Ishikawa (cell line): ENCODE results near the gene IL3RA.

Experiments
- CEBPB ChIP-seq: IDR thresholded peaks from 2 replicates; pipeline ENCODE4 v1.6.1; 2012
- CREB1 ChIP-seq: IDR thresholded peaks from 2 replicates; pipeline ENCODE4 v1.6.1; 2012; ENCODE audit warnings: low read depth
- EGR1 ChIP-seq: IDR thresholded peaks from 2 replicates; pipeline ENCODE4 v1.6.1; 2012
- EP300 ChIP-seq: IDR thresholded peaks from 2 replicates; pipeline ENCODE4 v1.6.1; 2012; ENCODE audit warnings: borderline replicate concordance
- FOXM1 ChIP-seq: IDR thresholded peaks from 2 replicates; pipeline ENCODE4 v1.6.1; 2012; ENCODE audit warnings: low read depth, borderline replicate concordance
- MAX ChIP-seq: IDR thresholded peaks from 2 replicates; pipeline ENCODE4 v1.6.1; 2012
- NFIC ChIP-seq: IDR thresholded peaks from 2 replicates; pipeline ENCODE4 v1.6.1; 2012
- RAD21 ChIP-seq: IDR thresholded peaks from 2 replicates; pipeline ENCODE4 v1.6.1; 2012; ENCODE audit warnings: low read depth
- REST ChIP-seq: IDR thresholded peaks from 2 replicates; pipeline ENCODE4 v1.6.1; 2012; ENCODE audit warnings: low read depth, mild to moderate bottlenecking
- TAF1 ChIP-seq: IDR thresholded peaks from 2 replicates; pipeline ENCODE4 v1.6.1; 2012; ENCODE audit warnings: low read depth, mild to moderate bottlenecking
- TCF12 ChIP-seq: IDR thresholded peaks from 2 replicates; pipeline ENCODE4 v1.6.1; 2012; ENCODE audit warnings: low read depth
- TEAD4 ChIP-seq: IDR thresholded peaks from 2 replicates; pipeline ENCODE4 v1.6.1; 2012
- USF1 ChIP-seq: IDR thresholded peaks from 2 replicates; pipeline ENCODE4 v1.6.1; 2012
- YY1 ChIP-seq: IDR thresholded peaks from 2 replicates; pipeline ENCODE4 v1.6.1; 2012; ENCODE audit warnings: low read depth
- ZBTB7A ChIP-seq: IDR thresholded peaks from 2 replicates; pipeline ENCODE4 v1.6.1; 2012; ENCODE audit warnings: low read depth

The IL3RA gene

GRCh38 chrX:1386338-1387127 lies 49.9 kb downstream of the IL3RA start:
- TF ChIP-seq TEAD4 (no peak), USF1 (no peak), TAF1 (no peak), REST (no peak), RAD21 (no peak), ZBTB7A (no peak), CEBPB (no peak), YY1 (no peak), TCF12 (no peak), CREB1 (no peak), FOXM1 (no peak), MAX (no peak), EP300 (no peak), NFIC (no peak), EGR1 (no peak)

- TF ChIP-seq CEBPB (no peak), NFIC (no peak), MAX (no peak), TEAD4 (no peak), TAF1 (no peak), FOXM1 (no peak), EGR1 (no peak)
Measured at GRCh38 chrX:1387141-1387776, 50.7 kb downstream of the IL3RA start.

GRCh38 chrX:1388651-1389050 lies 52.1 kb downstream of the IL3RA start:
- no peak for TF ChIP-seq MAX
- TF ChIP-seq EP300, result no peak
- TF ChIP-seq TAF1, result no peak
- no peak for TF ChIP-seq CREB1
- TF ChIP-seq RAD21, result no peak
- TF ChIP-seq REST, result no peak
- no peak for TF ChIP-seq EGR1
- TF ChIP-seq USF1, result no peak
- TF ChIP-seq TCF12, result no peak
- no peak for TF ChIP-seq ZBTB7A
- no peak for TF ChIP-seq TEAD4
- no peak for TF ChIP-seq NFIC
- TF ChIP-seq CEBPB, result no peak
- TF ChIP-seq YY1, result no peak
- no peak for TF ChIP-seq FOXM1

- TF ChIP-seq RAD21 (no peak), CEBPB (no peak), CREB1 (no peak), FOXM1 (no peak), TAF1 (no peak), USF1 (no peak), TCF12 (no peak), TEAD4 (no peak), REST (no peak), EGR1 (no peak)
Measured at GRCh38 chrX:1389181-1389992, 52.8 kb downstream of the IL3RA start.
